Mesendoderm (in vitro differentiated cells): ENCODE results near the gene NHLRC4.

Experiments used
- DNase-seq: peaks from one replicate; pipeline ENCODE4 v3.0.0; 2013
- H2AK5ac ChIP-seq: 2 replicates; pipeline ENCODE4 v1.6.1; 2013; ENCODE audit warnings: low read length, inconsistent platforms
- H2BK120ac ChIP-seq: 2 replicates; pipeline ENCODE4 v1.6.1; 2013; ENCODE audit warnings: low read depth, mild to moderate bottlenecking, low read length, moderate library complexity, mixed read lengths
- H2BK15ac ChIP-seq: replicated peaks from 2 replicates; pipeline ENCODE4 v1.6.1; 2013; ENCODE audit warnings: low read depth, mild to moderate bottlenecking, moderate library complexity
- H2BK5ac ChIP-seq: 2 replicates; pipeline ENCODE4 v1.6.1; 2013; ENCODE audit warnings: low read length, inconsistent platforms
- H3K18ac ChIP-seq: 2 replicates; pipeline ENCODE4 v1.6.1; 2013; ENCODE audit warnings: mild to moderate bottlenecking, low read length, mixed read lengths
- H3K23ac ChIP-seq: one replicate; pipeline ENCODE4 v1.6.1; 2013; ENCODE audit warnings: low read length
- H3K27ac ChIP-seq: 2 replicates; pipeline ENCODE4 v1.5.1; 2013; ENCODE audit warnings: low read depth, mild to moderate bottlenecking, inconsistent platforms, low read length, moderate library complexity
- H3K27me3 ChIP-seq: 2 replicates; pipeline ENCODE4 v1.6.1; 2013; ENCODE audit warnings: low read length, control low read depth, mild to moderate bottlenecking, inconsistent platforms; ENCODE audit not compliant: insufficient read depth, poor library complexity
- H3K36me3 ChIP-seq: 2 replicates; pipeline ENCODE4 v1.6.1; 2013; ENCODE audit warnings: low read length, inconsistent platforms; ENCODE audit not compliant: control insufficient read depth, insufficient read depth
- H3K4ac ChIP-seq: one replicate; pipeline ENCODE4 v1.6.1; 2013; ENCODE audit warnings: low read depth, mild to moderate bottlenecking, low read length, moderate library complexity
- H3K4me1 ChIP-seq: 2 replicates; pipeline ENCODE4 v1.6.1; 2013; ENCODE audit warnings: low read depth, low read length, inconsistent platforms; ENCODE audit not compliant: control insufficient read depth
- H3K4me2 ChIP-seq: 2 replicates; pipeline ENCODE4 v1.6.1; 2013; ENCODE audit warnings: low read length
- H3K4me3 ChIP-seq: 2 replicates; pipeline ENCODE4 v1.5.1; 2013; ENCODE audit warnings: mild to moderate bottlenecking, low read length
- H3K56ac ChIP-seq: one replicate; pipeline ENCODE4 v1.6.1; 2013; ENCODE audit warnings: low read length
- H3K79me1 ChIP-seq: 2 replicates; pipeline ENCODE4 v1.6.1; 2013; ENCODE audit warnings: low read length, inconsistent platforms
- H3K79me2 ChIP-seq: 2 replicates; pipeline ENCODE4 v1.6.1; 2013; ENCODE audit warnings: mild to moderate bottlenecking, low read length; ENCODE audit not compliant: control insufficient read depth, insufficient read depth
- H3K9ac ChIP-seq: 2 replicates; pipeline ENCODE4 v1.6.1; 2013; ENCODE audit warnings: low read length, inconsistent platforms
- H4K5ac ChIP-seq: one replicate; pipeline ENCODE4 v1.6.1; 2013; ENCODE audit warnings: low read length
- H4K8ac ChIP-seq: one replicate; pipeline ENCODE4 v1.6.1; 2013; ENCODE audit warnings: low read depth, mild to moderate bottlenecking, control low read depth, low read length, moderate library complexity
- WGBS: extraction: QIAGEN DNeasy Blood & Tissue Kit; methylation state at CpG from one replicate; pipeline ENCODE4 v1.1.7; 2013; ENCODE audit warnings: low lambda C conversion rate, missing lambda C conversion rate; ENCODE audit not compliant: insufficient coverage; ENCODE audit errors: extremely low coverage; 5-methylcytosine and 5-hydroxymethylcytosine counted together

NHLRC4 gene

DNA sequence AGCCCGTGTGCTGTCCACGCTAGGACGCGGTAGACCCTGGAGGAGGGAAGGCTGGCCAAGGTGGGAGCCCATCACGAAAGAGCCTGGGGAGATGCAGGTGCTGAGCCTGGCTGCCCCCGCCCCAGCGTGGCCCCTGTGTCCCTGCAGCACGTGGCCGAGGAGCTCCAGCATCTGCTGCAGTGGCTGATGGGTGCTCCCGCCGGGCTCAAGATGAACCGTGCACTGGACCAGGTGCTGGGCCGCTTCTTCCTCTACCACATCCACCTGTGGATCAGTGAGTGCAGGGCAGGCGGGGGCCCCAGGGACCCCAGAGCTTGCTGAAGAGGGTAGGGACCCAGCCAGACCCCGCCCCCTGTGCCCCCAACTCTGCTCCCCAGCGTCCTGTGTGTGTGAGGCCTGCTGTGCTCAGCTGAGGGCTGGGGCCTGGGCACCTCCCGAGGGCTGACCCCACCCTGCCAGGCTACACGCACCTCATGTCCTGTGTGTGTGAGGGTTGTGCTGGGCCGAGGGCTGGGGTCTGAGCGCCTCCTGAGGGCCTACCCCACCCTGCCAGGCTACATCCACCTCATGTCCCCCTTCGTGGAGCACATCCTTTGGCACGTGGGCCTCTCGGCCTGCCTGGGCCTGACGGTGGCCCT is 11.5 kb downstream of the NHLRC4 start:
- Histone ChIP-seq H2BK5ac (no peak overlapping the region), H4K5ac (no peak overlapping the region), H2BK120ac (no peak overlapping the region), H3K79me2 (no peaks in the 10 kb centered on the region), H3K27me3 (no peaks in the 10 kb centered on the region), H2BK15ac (no peak overlapping the region), H3K9ac (peak overlapping the region; percentile 4), H3K4me3 (no peak overlapping the region), H3K36me3 (no peaks in the 10 kb centered on the region), H3K18ac (no peak overlapping the region), H3K4me2 (no peak overlapping the region), H3K4ac (no peak overlapping the region), H3K4me1 (no peaks in the 10 kb centered on the region), H3K23ac (no peak overlapping the region), H3K56ac (peak overlapping the region; percentile 65), H4K8ac (no peak overlapping the region), H2AK5ac (no peak overlapping the region), H3K79me1 (no peaks in the 10 kb centered on the region), H3K27ac (no peak overlapping the region)
- no CpG with 5 or more reads among the region's 24 CpGs for WGBS
- DNase-seq: no peak

DNA sequence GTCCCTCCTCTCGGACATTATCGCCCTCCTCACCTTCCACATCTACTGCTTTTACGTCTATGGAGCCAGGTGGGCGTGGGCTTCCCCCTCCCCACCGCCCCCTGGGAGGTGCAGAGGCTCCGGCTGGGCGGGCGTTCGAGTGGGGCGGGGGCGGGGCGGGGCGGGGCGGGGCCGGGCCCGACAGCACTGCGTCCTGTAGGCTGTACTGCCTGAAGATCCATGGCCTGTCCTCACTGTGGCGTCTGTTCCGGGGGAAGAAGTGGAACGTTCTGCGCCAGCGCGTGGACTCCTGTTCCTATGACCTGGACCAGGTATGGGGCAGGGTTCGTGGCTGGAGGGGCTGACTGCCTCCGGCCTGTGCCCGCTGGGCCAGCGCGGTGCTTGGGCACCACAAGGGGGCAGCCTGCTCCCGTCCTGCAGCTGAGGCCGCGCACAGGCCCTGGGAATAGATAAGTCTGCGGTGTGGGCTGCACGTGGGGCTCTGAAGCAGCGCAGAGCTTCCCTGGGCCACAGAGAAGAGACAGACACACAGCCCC is 12.1 kb downstream of the NHLRC4 start:
- no peak overlapping the region for H2BK120ac ChIP-seq
- no peaks in the 10 kb centered on the region for H3K36me3 ChIP-seq
- no peaks in the 10 kb centered on the region for H3K79me2 ChIP-seq
- WGBS: no CpG with 5 or more reads among the region's 34 CpGs
- H3K4me3 ChIP-seq: no peak overlapping the region
- no peak overlapping the region for H3K23ac ChIP-seq
- H2BK15ac ChIP-seq: no peak overlapping the region
- no peak overlapping the region for H2BK5ac ChIP-seq
- H3K4me1 ChIP-seq: no peaks in the 10 kb centered on the region
- H3K4ac ChIP-seq: no peak overlapping the region
- H3K9ac ChIP-seq: peak overlapping the region; percentile 61
- H3K56ac ChIP-seq: peak overlapping the region; percentile 78
- no peaks in the 10 kb centered on the region for H3K79me1 ChIP-seq
- H3K27me3 ChIP-seq: no peaks in the 10 kb centered on the region
- DNase-seq: peak; percentile 89
- no peak overlapping the region for H2AK5ac ChIP-seq
- H4K5ac ChIP-seq: no peak overlapping the region
- H3K4me2 ChIP-seq: peak overlapping the region; percentile 63
- no peak overlapping the region for H4K8ac ChIP-seq
- no peak overlapping the region for H3K18ac ChIP-seq
- H3K27ac ChIP-seq: no peak overlapping the region

DNA sequence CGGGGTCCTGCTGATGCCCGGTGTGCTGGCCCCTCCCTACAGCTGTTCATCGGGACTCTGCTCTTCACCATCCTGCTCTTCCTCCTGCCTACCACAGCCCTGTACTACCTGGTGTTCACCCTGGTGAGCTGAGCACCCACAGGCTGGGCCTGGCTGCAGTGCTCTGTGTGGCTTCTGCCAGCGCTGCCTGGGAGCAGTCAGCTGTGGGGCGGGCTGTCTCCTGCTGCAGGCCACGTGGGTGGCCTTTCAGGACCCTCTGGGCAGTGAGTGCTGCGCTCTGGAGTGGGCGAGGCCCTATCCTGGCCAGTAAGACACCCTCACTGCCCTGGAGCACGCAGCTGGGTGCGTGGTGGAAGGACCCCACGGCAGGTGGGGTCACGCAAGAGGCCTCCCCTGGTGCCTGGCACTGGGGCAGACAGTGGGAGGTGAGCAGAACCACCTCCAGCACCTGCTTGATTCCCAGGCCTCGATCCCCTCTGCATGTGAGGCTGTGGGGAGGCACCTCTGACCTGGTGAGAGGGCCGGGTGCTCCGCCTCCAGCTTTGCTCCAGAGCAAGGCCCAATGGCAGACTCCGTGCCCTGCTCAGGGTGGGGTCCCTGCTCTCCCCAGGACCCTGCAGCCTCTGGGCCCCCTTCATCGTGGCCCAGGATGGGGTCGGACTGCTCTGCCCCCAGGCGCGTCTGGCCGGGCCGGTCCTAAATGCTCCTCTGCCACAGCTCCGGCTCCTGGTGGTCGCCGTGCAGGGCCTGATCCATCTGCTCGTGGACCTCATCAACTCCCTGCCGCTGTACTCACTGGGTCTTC is 13.5 kb downstream of the NHLRC4 start:
- H3K79me2 ChIP-seq: no peaks in the 10 kb centered on the region
- H3K56ac ChIP-seq: no peak overlapping the region
- WGBS: no CpG with 5 or more reads among the region's 27 CpGs
- H2BK15ac ChIP-seq: no peak overlapping the region
- no peak overlapping the region for H4K8ac ChIP-seq
- no peaks in the 10 kb centered on the region for H3K27me3 ChIP-seq
- no peak overlapping the region for H3K9ac ChIP-seq
- H2AK5ac ChIP-seq: no peak overlapping the region
- DNase-seq: no peak
- H3K27ac ChIP-seq: no peak overlapping the region
- no peaks in the 10 kb centered on the region for H3K36me3 ChIP-seq
- H3K4me2 ChIP-seq: no peak overlapping the region
- H3K18ac ChIP-seq: no peak overlapping the region
- H2BK5ac ChIP-seq: no peak overlapping the region
- H3K4me3 ChIP-seq: no peak overlapping the region
- no peak overlapping the region for H2BK120ac ChIP-seq
- no peak overlapping the region for H3K4ac ChIP-seq
- no peak overlapping the region for H4K5ac ChIP-seq
- peak overlapping the region; percentile 24 for H3K23ac ChIP-seq
- H3K4me1 ChIP-seq: no peaks in the 10 kb centered on the region
- no peaks in the 10 kb centered on the region for H3K79me1 ChIP-seq

DNA sequence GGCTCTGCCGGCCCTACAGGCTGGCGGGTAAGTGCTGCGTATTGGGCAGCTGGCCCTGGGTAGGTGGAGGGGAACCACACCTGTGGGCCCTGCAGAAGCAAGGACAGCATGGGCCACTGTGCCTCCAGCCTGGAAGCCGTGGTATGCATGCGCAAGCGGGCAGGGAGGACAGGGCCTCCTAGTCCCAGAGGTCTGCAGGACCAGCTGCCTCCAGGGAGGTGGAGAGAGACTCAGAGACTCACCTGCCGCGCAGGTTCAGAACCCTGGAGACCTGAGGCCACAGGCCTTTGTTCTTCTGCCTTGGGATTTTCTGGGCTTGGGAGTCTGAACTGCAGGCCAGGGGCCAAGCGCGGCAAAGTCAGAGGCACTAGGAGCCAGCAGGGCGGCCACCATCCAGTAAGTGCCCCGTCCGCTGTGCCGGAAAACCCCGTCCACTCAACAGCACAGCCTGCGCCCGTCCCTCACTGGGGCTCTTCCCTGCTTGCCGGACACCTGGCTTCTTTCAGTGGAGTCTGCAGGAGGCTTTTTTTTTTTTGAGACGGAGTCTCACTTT is 14.2 kb downstream of the NHLRC4 start:
- no peaks in the 10 kb centered on the region for H3K27me3 ChIP-seq
- no CpG with 5 or more reads among the region's 19 CpGs for WGBS
- no peak overlapping the region for H2BK15ac ChIP-seq
- no peak for DNase-seq
- no peak overlapping the region for H3K4ac ChIP-seq
- H4K8ac ChIP-seq: no peak overlapping the region
- no peak overlapping the region for H3K4me2 ChIP-seq
- H2BK5ac ChIP-seq: no peak overlapping the region
- H4K5ac ChIP-seq: no peak overlapping the region
- no peaks in the 10 kb centered on the region for H3K79me1 ChIP-seq
- no peak overlapping the region for H2BK120ac ChIP-seq
- H2AK5ac ChIP-seq: no peak overlapping the region
- no peaks in the 10 kb centered on the region for H3K36me3 ChIP-seq
- H3K18ac ChIP-seq: no peak overlapping the region
- no peak overlapping the region for H3K4me3 ChIP-seq
- H3K27ac ChIP-seq: no peak overlapping the region
- H3K23ac ChIP-seq: no peak overlapping the region
- no peak overlapping the region for H3K56ac ChIP-seq
- H3K4me1 ChIP-seq: no peaks in the 10 kb centered on the region
- no peaks in the 10 kb centered on the region for H3K79me2 ChIP-seq
- H3K9ac ChIP-seq: no peak overlapping the region

DNA sequence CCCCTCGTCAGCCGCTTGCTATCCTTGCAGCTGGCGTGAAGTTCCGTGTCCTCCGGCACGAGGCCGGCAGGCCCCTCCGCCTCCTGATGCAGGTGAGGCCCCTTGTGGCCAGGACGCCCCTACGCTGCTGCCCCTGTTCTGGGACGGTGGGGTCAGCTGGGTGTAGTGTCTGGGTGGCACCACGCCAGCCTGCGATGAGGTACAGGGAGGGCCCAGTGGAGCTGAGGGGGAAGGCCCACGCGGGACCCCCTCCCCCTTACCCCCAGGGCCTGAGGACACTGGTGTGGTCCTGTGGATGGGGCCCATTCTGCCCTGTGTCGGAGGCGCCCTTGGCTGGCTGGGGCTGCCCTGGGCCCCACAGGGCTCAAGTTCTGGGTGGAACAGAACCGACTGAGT is 15.4 kb downstream of the NHLRC4 start:
- Histone ChIP-seq H3K36me3 (no peaks in the 10 kb centered on the region), H3K4ac (no peak overlapping the region), H3K27ac (no peak overlapping the region), H3K4me2 (no peak overlapping the region), H4K8ac (no peak overlapping the region), H3K56ac (no peak overlapping the region), H3K4me1 (no peaks in the 10 kb centered on the region), H2BK120ac (no peak overlapping the region), H2BK15ac (no peak overlapping the region), H3K79me1 (no peaks in the 10 kb centered on the region), H2AK5ac (no peak overlapping the region), H3K18ac (no peak overlapping the region), H2BK5ac (no peak overlapping the region), H3K4me3 (no peak overlapping the region), H3K23ac (no peak overlapping the region), H3K27me3 (no peaks in the 10 kb centered on the region), H4K5ac (no peak overlapping the region), H3K9ac (no peak overlapping the region), H3K79me2 (no peaks in the 10 kb centered on the region)
- WGBS: no CpG with 5 or more reads among the region's 18 CpGs
- no peak for DNase-seq
